GM23338 (cell line): ENCODE measurements around the gene PRPF19.

Experiments
- ZNF331 ChIP-seq: fragments of 250-450 bp; sonication (Bioruptor Pico); IDR thresholded peaks from 2 replicates; pipeline ENCODE4 v1.5.0; 2020; ENCODE audit warnings: low read depth, mild to moderate bottlenecking, moderate library complexity
- TF ChIP-seq, protein P1 (sequence below), 2 experiments: fragments of 200-600 bp in 1 of 2; sonication (generic) in 1 of 2; conservative IDR thresholded peaks; 2 replicates each; pipeline versions ENCODE4 v1.5.1 to v1.6.1; 2016 to 2017; ENCODE audit warnings: antibody characterized with exemption in 2 of 2, low read depth in 2 of 2, mild to moderate bottlenecking in 2 of 2, moderate library complexity in 1 of 2

DNA sequence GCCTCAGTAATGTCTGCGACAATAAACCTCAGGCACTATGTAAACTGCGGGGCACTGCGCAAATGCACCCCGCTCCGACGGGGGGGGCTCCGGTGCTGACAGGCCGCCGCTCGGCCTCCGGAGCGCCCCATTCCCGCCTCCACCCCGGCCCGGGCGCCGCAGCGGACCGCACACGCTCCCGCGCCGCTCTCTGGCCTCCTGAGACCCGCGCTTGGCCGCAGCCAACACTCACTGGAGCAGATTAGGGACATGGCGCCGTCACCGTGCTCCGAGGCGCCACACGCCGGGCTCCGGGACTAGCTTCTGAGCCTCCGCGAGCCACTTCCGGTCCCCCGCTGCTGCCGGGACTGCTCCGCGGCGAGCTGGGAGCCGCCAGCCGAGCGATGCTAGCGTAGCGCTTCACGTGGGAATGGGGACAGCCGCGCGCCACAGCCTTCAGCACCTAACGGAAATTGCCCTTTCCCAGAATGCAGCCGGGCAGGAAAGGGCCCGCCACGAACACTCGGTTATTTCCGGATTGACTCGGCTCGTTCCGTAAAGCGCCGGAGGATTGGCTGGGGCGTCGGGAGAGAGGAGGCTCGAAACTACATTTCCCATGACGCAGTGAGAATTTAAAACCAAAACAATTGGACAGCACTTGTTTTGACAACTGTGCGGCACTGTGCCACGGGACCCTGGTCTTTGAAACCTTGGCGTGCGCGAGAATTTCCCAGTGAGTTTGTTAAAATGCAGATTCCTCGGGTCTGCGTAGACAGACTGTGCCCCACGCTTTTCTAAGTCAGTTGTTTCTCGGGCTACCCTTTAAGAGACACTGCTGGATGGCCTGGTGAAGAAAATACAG lies at the start of gene PRPF19:
- TF ChIP-seq, protein P1, sequence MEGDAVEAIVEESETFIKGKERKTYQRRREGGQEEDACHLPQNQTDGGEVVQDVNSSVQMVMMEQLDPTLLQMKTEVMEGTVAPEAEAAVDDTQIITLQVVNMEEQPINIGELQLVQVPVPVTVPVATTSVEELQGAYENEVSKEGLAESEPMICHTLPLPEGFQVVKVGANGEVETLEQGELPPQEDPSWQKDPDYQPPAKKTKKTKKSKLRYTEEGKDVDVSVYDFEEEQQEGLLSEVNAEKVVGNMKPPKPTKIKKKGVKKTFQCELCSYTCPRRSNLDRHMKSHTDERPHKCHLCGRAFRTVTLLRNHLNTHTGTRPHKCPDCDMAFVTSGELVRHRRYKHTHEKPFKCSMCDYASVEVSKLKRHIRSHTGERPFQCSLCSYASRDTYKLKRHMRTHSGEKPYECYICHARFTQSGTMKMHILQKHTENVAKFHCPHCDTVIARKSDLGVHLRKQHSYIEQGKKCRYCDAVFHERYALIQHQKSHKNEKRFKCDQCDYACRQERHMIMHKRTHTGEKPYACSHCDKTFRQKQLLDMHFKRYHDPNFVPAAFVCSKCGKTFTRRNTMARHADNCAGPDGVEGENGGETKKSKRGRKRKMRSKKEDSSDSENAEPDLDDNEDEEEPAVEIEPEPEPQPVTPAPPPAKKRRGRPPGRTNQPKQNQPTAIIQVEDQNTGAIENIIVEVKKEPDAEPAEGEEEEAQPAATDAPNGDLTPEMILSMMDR (conservative IDR thresholded peaks at IDR 0.05; ENCODE audit: low read depth in 2 of 2) = no peak
- no peak for TF ChIP-seq ZNF331 (CRISPR knock-in tag)
